Testis (tissue), 3 donors: ENCODE results near the gene KCNJ16. TPM values are rescaled to one million over a fixed set of nuclear protein-coding genes. Genes with fewer than 3 reads are reported as not detected.

Source experiments
- DNase-seq: peaks from one replicate; pipeline ENCODE4 v3.0.0-alpha.2; 2019
- H3K27ac ChIP-seq, 2 donors: fragments of 200-600 bp; sonication (generic); one replicate each; pipeline ENCODE4 v1.5.1; 2019
- H3K27me3 ChIP-seq: fragments of 200-600 bp; sonication (generic); one replicate; pipeline ENCODE4 v1.5.1; 2019
- H3K36me3 ChIP-seq: fragments of 200-600 bp; sonication (generic); one replicate; pipeline ENCODE4 v1.5.1; 2017; ENCODE audit warnings: low read depth; ENCODE audit errors: missing control alignments
- H3K4me1 ChIP-seq: fragments of 200-600 bp; sonication (generic); one replicate; pipeline ENCODE4 v1.5.1; 2019
- H3K4me3 ChIP-seq, 2 donors: fragments of 200-600 bp; sonication (generic); one replicate each; pipeline ENCODE4 v1.5.1; 2017 to 2019
- H3K9me3 ChIP-seq: fragments of 200-600 bp; sonication (generic); one replicate; pipeline ENCODE4 v1.5.1; 2017
- CTCF ChIP-seq, 3 experiments: fragments of 450-650 bp in 2 of 3; fragments of 200-600 bp in 1 of 3; sonication (generic) in 1 of 3; IDR thresholded peaks; one replicate each; pipeline ENCODE4 v1.5.1; 2016 to 2019; ENCODE audit warnings: antibody characterized with exemption in 3 of 3, mild to moderate bottlenecking in 2 of 3, moderate library complexity in 1 of 3
- POLR2A ChIP-seq: fragments of 450-650 bp; IDR thresholded peaks from one replicate; pipeline ENCODE4 v1.6.1; 2017; ENCODE audit warnings: antibody characterized with exemption, mild to moderate bottlenecking, moderate library complexity
- WGBS, 2 donors: methylation state at CpG; one replicate each; pipeline ENCODE4 v1.1.5; 2018; 5-methylcytosine and 5-hydroxymethylcytosine counted together
- intact Hi-C: fragments of 100-400 bp; cut with DNase I; formaldehyde crosslinking; loops from one replicate; pipeline ENCODE4 v1.15.1; 2023; ENCODE audit warnings: low total_unique reads
- polyA plus RNA-seq: library from polyadenylated mRNA; stranded (reverse); fragments of 350-450 nt; fragmentation: Illumina TruSeq; extraction: RNeasy Lipid Tissue Mini Kit (QIAGEN cat#74804); gene quantifications from one replicate; pipeline ENCODE4 v1.2.3, GENCODE V29; 2014; ENCODE audit warnings: low read depth, low replicate concordance; ENCODE audit not compliant: insufficient read depth
- total RNA-seq, 2 donors: library from RNA; depleted of rRNA; stranded (reverse); fragments of >200 nt; gene quantifications; one replicate each; pipeline ENCODE4 v1.2.3, GENCODE V29; 2016

The KCNJ16 gene
- total and polyA plus RNA-seq, 3 donors from 2014 or later = 2.0 to 3.7 (median 2.2) TPM

DNA sequence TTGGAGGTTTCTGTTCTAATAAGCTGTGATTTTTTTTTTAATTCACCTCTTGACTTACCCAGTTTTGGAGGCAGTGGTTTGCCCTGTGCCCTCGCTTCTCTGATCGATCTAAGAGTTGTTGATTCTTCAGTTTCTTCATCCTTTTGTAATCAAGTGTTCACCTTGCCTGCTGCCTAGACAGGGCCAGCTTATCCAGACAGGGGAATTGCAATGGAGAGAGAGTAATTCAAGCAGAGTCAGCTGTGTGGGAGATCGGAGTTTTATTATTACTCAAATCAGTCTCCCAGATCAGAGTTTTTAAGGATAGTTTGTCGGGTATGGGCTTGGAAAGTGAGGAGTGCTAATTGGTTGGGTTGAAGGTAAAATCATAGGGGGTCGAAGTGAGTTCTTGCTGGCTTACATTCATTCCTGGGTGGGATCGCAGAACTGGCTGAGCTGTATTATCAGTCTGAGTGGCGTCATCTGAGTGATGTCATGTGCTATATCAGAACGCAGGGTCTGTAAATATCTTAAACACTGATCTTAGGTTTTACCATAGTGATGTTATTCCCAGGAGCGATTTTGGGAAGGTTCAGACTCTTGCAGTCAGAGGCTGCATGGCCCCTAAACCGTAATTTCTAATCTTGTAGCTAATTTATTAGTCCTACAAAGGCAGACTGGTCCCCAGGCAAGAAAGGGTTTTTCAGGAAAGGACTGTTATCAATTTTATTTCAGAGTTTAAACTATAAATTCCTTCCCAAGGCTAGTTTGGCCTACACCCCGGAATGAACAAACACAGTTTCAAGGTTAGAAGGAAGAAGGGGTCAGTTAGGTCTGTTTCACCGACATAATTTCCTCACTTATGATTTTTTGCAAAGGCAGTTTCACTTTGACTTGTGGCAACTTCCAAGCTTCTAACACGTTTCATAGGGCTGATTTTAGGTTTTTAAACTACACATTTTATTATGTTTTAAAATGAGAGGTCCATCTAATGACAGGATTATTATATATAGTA lies 21.5 kb upstream of the KCNJ16 start:
- Histone ChIP-seq H3K27ac (peak overlapping the region; percentile 54 to 76), H3K36me3 (no peaks in the 10 kb centered on the region), H3K4me1 (peaks cover 8% of the 10 kb centered on the region), H3K4me3 (peak overlapping the region in 1 of 2 donors; percentile 19), H3K9me3 (no peaks in the 10 kb centered on the region), H3K27me3 (no peaks in the 10 kb centered on the region)
- peak; percentile 24 for DNase-seq
- intact Hi-C loops = no loop called here
- TF ChIP-seq CTCF (IDR thresholded peaks at IDR 0.05) = no peak
- TF ChIP-seq POLR2A = no peak
- WGBS, 2 donors = 35 to 41% methylated on average over 13 of the region's 13 CpGs

- WGBS, 2 donors = 42 to 44% methylated on average over 4 of the region's 4 CpGs
- Histone ChIP-seq H3K4me3 (no peak overlapping the region), H3K27ac (peak overlapping the region in 1 of 2 donors; percentile 76), H3K36me3 (no peaks in the 10 kb centered on the region), H3K4me1 (peaks cover 20% of the 10 kb centered on the region), H3K27me3 (no peaks in the 10 kb centered on the region), H3K9me3 (no peaks in the 10 kb centered on the region)
- DNase-seq = no peak
- intact Hi-C loops = no loop called here
- TF ChIP-seq POLR2A (no peak), CTCF (IDR thresholded peaks at IDR 0.05) (no peak)
Observed at GRCh38 chr17:70055000-70055399, 20.0 kb upstream of the KCNJ16 start.

DNA sequence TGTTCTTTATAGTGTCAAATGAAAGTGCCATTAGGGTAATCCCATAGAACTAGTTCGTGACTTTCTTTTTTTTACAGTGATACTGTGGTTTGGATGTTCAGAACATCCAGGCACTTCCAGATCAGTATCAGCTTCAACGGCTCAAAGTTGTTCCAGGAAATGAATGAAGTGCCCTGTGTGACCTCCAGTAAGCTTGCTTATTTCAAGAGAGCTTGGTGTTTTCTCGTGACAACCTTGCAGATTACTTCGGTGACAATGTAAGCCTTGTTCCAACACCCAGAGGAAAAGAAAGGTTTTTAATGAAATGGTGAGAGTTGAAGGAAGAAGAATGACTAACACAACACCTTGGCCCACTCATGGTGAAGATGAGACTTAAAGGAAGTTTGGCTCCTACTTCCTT lies 16.0 kb upstream of the KCNJ16 start:
- WGBS, 2 donors = 33 to 56% methylated on average over 4 of the region's 4 CpGs
- intact Hi-C loops = no loop called here
- no peak for TF ChIP-seq POLR2A
- no peak for TF ChIP-seq CTCF (IDR thresholded peaks at IDR 0.05)

DNA sequence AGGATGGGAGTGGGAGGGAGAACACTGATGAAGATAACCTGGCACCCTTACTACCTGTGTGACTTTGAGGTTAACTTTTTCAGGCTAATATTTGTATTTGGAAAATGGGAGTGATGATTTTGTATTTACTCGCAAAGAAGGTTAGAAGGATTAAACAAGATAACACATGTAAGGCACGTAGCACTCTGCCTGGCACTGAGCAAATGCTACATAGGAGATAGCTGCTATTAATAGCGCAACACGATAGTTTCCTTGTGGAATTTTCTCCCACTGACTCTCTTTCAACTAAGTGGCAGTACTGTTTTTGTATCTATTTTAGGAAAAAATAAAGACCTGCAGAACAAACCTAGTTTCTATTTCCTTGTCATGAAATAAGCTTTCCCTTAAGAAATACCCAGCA lies 15.4 kb upstream of the KCNJ16 start:
- H3K4me1 ChIP-seq = peaks cover 21% of the 10 kb centered on the region
- H3K27ac ChIP-seq = peak overlapping the region in 1 of 2 donors; percentile 39
- no peaks in the 10 kb centered on the region for H3K36me3 ChIP-seq
- no peaks in the 10 kb centered on the region for H3K9me3 ChIP-seq
- WGBS, 2 donors = 34 to 43% methylated on average over 4 of the region's 4 CpGs
- intact Hi-C loops = no loop called here
- peak; percentile 54 for DNase-seq
- no peaks in the 10 kb centered on the region for H3K27me3 ChIP-seq
- H3K4me3 ChIP-seq = no peak overlapping the region
- no peak for TF ChIP-seq POLR2A
- no peak for TF ChIP-seq CTCF (IDR thresholded peaks at IDR 0.05)

More for the DNA sequence above, 16.0 kb upstream of the KCNJ16 start:
- DNase-seq = no peak
- no peaks in the 10 kb centered on the region for H3K27me3 ChIP-seq
- no peaks in the 10 kb centered on the region for H3K36me3 ChIP-seq
- no peaks in the 10 kb centered on the region for H3K9me3 ChIP-seq
- H3K4me3 ChIP-seq = no peak overlapping the region
- no peak overlapping the region for H3K27ac ChIP-seq
- H3K4me1 ChIP-seq = peaks cover 21% of the 10 kb centered on the region
